NB4 (cell line): Measurements from ENCODE around the gene ADCY6.

Source experiments
- MYC ChIP-seq: IDR thresholded peaks from 2 replicates; pipeline ENCODE4 v1.6.1; 2011; ENCODE audit warnings: low read depth, low read length
- POLR2A ChIP-seq: IDR thresholded peaks from 2 replicates; pipeline ENCODE4 v1.6.1; 2011; ENCODE audit warnings: mild to moderate bottlenecking; ENCODE audit not compliant: insufficient read length; ENCODE audit errors: extremely low read depth
- TF ChIP-seq, protein P1 (sequence below): IDR thresholded peaks from one replicate; pipeline ENCODE4 v1.5.1; 2012; ENCODE audit warnings: low read depth, low read length

DNA sequence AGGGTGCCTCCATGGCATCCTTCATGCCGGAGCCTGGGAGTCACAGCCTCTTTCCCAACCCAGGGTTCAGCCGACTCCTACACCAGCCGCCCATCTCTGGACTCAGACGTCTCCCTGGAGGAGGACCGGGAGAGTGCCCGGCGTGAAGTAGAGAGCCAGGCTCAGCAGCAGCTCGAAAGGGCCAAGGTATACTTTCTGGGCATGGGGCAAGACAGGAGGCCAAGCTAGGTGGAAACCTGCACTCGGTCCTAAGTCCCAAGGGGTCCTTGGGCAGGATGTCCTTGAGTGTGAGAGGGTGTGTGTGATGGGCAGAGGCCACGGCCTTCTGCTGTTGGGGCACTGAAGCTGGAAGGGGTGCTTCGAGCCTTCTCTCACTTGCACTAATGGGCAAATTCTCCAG lies 34.4 kb upstream of the ADCY6 start:
- TF ChIP-seq, protein P1, sequence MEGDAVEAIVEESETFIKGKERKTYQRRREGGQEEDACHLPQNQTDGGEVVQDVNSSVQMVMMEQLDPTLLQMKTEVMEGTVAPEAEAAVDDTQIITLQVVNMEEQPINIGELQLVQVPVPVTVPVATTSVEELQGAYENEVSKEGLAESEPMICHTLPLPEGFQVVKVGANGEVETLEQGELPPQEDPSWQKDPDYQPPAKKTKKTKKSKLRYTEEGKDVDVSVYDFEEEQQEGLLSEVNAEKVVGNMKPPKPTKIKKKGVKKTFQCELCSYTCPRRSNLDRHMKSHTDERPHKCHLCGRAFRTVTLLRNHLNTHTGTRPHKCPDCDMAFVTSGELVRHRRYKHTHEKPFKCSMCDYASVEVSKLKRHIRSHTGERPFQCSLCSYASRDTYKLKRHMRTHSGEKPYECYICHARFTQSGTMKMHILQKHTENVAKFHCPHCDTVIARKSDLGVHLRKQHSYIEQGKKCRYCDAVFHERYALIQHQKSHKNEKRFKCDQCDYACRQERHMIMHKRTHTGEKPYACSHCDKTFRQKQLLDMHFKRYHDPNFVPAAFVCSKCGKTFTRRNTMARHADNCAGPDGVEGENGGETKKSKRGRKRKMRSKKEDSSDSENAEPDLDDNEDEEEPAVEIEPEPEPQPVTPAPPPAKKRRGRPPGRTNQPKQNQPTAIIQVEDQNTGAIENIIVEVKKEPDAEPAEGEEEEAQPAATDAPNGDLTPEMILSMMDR = no peak
- TF ChIP-seq POLR2A (no peak), MYC (no peak)
